Effector CD8-positive, alpha-beta T cell (primary cell): Measurements from ENCODE around the gene STARD3.
"Not testable (repeated sequence)": the region's sequence is repeated elsewhere in the genome, so short reads cannot be mapped to it uniquely, and the experiment has no call there.

Experiments used
- DNase-seq: peaks from one replicate; lab custom pipeline; 2025; lab: John Stamatoyannopoulos, UW
- total RNA-seq, 4 experiments: gene quantifications; one replicate each; lab custom pipeline; 2026; lab: John Stamatoyannopoulos, UW

Gene STARD3
- 80.7 to 120 (median 99.1) reads per million in 4 experiments for total RNA-seq

DNA sequence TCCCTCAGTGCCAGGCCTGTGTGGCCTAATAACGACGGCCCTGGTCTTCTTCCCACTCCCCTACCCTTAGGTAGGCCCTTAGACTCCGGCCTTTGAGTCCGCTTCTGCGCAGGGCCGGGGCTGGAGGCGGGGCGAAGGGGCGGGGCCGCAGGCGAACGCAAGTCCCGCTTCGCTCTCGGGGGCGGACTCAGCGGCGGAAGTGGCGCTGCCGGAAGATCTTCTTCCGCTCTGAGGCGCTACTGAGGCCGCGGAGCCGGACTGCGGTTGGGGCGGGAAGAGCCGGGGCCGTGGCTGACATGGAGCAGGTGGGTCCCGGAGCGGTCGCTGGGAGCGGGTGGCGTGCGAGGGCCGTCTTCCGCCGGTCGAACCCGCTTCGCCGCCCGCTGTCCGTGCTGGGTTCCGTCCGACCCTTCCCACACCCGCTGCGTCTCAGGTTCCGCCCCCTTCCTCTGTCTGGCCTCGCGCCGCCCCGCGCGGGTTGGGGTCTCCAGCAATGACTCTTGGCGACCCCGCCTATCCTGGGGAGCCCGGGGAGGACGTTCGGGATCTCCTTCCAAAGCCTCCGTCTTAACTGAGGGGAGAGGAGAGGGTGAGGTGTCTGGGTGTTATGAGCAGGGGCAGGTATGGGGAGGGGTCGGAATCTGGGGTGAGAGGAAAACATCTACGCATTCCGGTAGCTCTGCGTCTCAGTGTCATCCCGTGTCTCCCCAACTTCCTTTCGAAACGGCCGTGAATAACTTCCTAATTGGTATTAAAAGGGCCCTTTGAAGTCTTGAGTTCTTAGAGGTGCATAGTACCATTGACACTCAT is at the start of gene STARD3:
TSS of gene STARD3 (plus strand) at position 218 of the 810 bp plus-strand sequence. CDS start 16,388 bp downstream, outside the sequence.
- DNase-seq = peak; percentile 77

DNA sequence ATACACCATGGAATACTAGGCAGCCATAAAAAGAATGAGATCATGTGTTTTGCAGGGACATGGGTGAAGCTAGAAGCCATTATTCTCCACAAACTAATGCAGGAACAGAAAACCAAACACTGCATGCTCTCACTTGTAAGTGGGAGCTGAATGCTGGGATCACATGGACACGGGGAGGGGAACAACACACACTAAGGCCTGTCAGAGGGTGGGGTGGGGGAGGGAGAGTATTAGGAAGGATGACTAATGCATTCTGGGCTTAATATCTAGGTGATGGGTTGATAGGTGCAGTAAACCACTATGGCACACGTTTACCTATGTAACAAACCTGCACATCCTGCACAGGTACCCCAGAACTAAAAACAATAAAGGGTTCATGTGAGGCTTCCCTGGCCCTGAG is 46.8 kb upstream of the STARD3 start:
- not testable (repeated sequence) for DNase-seq

DNA sequence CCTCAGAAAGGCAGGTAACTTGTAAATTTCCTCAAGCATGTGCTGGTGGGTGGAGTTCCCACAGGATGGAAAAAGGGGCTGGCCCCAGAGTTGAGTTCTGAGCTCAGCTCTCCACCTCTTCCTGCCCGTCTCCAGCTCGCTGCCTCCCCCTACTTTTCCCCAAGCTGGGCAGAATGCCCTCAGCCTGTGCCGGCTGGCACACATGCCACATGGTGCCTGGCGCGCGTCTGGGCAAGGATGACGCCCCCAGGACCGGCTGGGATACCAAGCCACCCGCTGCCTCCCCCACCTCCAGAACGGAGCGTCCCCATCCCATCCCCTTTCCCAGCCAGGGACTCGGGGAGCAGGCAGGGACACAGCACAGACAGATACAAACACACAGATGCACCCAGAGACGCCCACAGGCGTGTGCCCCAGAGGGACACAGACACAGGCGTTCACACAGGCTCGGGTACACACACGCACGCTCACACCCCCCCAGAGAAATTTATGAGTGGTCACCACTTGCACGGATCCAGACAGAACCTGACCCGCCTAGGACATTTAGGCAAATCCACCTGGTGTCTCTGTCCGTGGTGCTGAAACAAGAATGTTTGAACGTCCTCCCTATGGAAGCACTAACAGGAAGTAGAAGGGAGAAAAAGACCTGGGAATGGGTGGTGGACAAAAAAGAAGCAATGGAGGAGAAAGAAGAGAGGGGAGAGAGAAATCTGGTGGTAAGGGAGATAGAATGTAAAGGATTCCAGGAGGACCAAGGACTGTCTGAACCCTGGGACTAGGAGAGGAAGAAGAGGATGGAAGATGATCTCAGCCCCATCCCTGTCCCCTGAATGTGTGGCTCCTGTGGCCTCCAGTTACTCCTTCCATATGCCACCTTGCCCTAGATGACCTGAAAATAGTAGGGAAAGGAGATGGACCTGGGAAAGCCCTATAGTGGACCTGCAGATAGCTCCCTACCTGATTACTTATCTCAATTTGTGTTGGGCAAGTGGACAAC is 44.7 kb upstream of the STARD3 start:
- no peak for DNase-seq

DNA sequence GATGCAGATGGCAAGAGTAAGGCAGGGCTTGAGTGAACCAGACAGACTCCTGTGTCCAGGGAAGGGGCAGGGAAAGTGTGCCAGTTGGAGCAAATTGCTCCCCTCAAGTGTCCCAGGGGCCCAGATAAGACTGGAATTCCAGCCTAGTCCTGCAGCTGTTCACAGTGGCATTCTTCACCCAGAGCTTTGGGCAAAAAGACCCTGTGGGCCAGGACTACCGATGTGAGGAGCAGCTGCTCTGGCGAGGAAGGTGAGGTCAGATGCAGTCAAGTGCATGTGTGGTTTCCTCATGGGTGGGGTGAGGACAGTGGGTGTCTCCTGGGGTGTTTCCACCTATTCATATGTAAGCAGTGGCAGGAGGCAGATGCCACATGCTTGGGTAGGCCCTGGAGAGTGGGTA is 43.6 kb upstream of the STARD3 start:
- DNase-seq = no peak

DNA sequence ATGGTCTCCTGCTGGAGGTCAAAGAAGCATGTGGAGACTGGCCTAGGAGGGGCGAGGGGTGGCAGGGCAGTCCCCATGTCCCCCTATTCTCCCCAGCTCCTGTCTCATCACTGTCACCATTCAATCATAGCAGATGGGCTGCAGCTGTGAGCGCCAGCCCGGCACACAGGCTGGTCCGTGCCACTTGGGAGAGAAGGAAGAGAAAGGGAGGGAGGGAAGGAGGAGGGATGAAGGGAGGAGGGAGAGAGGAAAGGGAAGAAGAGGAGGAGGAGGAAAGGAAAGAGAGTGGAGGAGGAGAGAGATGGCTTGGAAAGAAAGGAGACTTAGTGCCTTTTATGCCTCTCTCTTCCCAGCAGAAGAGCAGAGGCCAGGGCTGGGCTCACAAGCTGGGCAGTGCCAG is 41.6 kb upstream of the STARD3 start:
- no peak for DNase-seq

DNA sequence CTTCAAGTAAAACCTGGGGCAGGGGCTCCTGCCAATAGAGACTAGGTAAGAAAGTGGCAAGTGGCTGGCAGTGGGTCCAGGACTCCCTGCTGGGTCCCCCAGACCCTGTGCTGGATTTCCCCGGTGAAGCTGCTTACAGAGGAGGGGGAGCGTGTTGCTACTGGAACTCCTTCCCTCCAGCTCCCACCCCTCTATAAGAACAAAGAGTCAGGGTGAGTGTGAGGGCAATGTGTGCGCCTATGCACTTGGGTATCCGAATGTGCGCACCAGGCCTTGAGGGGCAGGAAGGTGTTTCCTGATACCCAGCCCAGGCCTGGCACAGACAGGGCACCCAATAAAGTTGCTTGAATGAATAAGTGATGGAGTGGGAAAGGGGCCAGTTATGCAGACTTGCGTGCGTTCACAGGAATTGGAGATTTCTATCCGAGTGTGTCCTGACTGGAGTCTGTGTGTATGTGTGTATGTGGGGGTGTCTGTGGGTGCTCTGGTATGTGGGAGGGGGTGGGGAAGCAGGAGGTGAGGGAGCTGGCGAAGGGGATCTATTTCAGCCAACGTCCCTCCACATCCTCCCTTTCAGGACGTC is 40.9 kb upstream of the STARD3 start:
- DNase-seq = no peak

DNA sequence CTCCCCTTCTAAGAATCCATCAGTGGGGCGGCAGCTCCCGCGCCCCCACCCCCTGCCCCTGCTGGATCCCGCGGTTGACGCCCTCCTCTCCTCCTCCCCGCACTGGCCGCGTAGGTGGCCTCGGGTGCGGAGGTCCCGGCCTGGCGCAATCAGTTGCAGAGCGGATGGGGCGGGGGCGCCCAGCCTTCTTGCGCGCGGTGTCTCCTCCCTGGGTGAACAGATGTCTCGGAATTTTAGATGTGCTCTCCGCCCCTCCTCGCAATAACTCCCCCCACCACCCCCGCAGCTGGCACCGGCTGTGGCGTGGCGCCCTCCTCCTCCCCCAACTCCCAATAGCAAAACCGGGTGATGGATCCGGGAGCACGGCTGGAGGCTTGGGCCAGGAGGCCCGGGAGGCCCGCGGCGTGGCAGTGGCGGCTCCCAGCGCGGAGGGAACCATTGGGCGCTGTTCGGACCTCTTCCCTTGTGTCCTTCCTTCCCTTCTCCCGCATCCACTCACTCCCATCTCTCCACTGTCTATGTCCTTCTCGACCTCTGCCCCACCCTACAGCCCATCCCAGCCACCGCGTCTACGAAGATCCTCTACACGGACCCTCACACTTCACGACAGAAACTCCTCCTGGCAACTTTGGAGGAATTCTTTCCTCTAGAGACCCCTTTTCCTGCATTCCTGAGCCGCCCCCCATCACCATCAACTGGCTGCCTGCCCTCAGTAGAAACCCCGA is 40.2 kb upstream of the STARD3 start:
- no peak for DNase-seq

DNA sequence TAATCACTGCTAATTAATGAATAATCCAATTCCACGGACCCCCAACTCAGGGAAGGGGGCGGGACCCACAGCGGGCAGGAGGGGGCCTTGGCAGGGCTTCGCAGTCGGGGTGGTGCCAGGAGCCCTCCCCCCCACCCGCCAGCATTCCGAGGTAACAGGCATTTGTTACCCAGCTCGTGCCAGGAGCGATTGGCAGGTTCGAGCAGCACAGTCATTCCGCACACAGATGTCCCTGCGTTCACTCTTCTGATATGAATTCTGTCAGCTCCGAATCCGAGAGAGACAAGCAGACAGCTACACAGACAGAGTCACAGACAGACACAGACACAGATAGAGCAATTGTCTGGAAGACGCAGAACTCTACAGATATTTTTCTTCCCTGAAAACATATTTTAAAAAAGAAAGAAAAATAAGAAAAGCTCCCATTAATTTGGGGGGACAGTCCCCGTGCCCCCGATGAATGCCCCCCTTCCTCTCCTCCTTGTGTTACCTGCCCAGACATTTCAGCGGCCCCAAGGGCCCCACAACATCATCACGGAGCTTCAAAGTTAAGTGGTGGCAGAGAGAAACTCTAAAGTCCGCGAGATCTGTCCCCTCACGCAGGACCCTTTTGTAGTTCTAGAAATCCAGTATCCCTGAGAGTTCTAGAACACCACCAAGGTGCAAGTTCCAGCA is 39.4 kb upstream of the STARD3 start:
- no peak for DNase-seq

DNA sequence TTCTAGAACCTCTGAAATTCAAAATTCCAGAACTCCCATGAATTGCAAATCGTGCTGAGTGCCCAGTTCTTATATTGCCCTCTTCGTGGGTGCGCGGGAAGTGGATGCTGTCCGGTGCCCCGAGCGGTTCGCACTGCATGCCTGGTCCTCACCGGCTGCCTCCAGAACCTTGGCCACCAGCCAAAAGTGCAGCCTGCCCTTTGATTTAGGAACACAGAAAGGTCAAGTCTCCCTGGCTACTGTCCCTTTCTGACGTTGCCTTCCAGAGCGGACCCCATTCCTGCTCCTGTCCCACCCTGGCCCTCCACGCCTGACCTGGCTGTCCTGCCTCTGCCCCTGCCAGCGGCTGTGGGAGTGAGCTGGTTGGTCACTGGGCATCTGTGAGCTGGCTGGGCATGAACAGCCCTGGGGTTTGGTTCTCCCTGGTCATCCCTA is 38.9 kb upstream of the STARD3 start:
- no peak for DNase-seq

DNA sequence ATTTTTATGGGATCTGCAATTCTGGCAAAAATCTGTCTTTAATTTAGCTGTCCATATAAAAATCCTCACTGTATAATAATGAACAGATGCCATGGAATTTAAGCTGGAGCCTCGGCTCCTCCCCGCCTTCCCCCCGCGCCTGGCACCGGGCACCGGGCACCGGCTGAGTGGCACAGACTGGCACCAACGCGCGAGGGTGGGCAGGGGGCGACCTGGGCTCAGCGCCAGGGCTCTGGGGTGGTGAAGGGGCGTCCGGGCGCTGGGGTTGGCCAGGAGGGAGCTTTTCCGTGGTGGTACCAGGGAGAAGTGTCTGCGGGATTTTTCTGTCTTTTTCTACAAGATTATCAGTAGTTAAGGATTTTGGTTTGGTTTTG is 38.3 kb upstream of the STARD3 start:
- no peak for DNase-seq

DNA sequence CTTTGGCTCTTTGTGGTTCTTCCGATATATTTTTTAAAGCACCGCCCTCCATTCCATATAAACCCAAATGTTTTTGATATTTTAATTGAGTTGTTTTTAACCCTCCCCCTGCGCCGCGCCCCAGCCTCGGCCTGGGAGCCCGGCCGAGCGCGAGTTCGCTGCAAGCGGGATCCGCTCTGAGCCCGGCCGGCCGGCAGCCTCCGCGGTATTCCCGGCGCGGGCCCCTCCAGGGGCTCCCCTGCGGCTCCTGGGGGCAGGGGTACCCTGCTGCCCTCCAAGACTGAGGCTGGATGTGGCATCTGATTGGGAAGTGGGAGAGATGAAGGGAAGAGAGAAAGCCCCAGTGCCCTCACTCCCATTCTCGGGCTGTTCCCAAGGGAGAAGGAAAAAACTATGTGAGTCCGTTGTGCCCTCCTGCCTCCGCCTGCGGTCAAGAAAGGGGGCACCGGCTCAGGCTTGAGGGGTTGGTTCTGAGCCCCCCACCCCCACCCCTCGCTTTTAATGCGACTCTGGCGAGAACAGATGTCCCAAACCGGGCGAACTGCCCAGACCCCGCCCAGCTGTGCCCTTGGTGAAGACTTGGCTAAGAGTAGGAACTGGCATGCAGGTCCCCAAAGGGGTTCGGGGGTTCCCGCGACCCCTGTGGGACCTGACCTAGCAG is 37.8 kb upstream of the STARD3 start:
- no peak for DNase-seq

DNA sequence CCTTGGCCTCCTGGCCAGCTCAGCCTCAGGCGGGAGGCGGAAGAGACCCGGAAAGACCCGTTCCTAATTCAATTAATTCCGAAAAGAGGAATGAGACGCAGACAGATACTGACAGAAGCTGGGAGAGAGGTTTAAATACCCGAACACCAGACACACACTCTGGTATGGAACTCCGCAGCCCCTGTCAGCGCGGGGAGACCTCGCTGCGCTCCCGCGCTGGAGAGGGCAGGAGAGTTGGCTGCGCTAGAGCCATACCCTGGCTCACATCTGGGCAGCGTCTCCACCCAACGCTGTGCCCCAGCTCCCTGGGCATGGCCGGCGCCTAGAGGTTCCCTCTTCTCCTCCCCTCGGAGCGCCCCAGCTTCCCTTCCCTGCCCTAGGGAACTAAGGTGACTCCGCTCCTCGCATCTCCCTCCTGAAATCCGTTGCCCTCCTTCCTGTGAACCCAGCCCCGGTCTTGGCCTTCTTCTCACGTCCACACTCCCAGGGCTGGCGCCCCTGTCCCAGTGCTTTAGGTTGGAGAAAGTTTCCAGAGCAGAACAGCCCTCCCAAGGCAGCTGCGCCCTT is 37.2 kb upstream of the STARD3 start:
- no peak for DNase-seq

DNA sequence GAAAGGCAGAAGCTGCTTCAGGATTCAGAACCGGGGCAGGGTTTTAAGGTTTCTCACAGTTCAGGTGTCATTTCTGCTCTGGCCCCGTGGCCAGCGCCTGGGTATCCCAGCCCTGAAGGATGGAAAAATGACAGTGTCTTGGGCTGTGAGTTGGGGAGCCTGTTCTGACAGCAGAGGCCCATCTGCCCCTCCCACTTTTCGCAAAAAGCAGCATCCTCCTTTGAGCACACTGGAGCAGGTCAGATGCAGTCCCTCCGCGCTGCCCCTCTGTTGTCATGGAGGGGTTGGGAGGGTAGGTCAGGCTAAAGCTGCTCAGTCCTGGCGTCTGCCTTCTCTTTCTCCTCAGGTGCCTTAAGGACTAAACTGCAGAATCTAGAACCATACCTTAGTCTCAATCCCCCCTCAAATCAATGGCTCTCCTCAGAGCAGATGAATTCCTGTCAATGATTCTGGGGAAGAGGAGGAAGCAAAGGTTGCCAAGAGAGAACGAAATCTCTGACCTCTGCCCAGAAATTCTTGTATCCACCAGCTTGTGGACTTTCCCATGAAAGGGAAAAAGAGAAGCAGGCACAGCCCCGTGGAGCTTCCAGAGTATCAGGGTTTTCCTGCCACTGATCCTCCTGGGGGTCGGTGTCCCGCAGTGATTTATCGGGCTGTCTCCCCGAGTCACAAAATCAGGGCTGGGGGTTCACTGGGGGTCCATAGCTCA is 36.5 kb upstream of the STARD3 start:
- DNase-seq = no peak

DNA sequence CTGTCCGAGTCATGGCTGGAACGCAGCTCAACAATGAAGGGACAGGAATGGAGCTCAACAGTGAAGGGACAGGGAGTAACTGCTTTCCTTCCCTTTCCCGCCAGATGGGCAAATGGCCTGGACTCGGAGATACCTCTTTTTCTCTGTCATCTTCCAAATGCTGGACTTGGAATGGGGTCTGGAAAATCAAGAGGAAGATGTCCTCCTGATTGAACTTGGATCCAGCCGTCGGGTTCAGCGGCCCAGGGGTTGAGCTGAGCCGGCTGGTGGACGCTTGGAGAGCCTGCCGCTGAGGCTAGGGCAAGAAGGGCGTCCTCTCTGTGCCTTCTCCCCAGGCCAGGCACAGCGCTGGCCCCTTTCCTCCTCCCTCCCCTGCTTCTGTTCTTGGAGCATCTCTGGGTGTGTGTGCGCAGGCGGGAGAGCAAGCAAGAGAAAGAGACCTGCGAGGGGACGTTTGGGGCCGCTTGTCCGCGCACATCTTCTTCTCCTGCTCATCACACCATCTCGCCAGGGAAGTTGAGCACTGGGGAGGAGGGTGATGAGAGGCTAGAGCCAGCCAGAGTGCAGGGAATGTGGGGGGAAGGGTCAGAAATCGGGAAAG is 35.8 kb upstream of the STARD3 start:
- no peak for DNase-seq

DNA sequence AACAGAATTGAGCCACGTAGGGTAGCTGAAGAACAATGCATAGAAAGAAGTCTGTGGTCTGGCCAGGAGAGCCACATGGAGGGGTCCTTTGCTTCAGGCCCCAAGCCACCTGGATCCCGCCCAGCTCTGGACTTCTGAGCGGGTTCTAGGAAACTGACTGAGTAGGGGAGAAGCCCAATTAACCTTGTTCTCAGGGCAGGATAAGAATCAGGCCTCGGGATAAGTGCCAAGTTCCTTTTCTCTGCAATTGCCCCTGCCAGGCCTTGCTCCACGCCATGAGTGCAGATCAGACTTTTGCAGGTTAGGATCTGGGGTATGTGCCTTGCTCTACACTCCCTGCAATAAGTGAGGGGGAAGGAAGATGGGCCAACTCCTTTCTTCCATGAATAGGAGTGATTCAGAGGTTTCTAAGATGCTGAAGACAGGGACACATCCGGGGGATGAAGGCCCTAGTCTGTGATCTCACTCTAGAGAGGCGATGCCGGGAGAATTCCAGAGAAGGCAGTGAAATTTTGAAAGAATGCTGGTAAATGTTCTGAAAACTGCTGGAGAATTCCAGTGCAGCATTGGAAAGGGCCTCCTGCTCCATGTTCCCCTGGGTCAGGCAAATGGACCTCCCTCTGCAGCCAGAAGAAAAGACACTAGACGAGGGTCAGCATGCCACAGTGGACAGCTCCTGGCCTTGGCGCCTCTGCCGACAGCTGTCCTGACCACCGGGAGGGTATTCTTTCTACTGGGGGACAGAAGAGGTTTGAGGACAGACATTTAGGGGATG is 35.0 kb upstream of the STARD3 start:
- no peak for DNase-seq

DNA sequence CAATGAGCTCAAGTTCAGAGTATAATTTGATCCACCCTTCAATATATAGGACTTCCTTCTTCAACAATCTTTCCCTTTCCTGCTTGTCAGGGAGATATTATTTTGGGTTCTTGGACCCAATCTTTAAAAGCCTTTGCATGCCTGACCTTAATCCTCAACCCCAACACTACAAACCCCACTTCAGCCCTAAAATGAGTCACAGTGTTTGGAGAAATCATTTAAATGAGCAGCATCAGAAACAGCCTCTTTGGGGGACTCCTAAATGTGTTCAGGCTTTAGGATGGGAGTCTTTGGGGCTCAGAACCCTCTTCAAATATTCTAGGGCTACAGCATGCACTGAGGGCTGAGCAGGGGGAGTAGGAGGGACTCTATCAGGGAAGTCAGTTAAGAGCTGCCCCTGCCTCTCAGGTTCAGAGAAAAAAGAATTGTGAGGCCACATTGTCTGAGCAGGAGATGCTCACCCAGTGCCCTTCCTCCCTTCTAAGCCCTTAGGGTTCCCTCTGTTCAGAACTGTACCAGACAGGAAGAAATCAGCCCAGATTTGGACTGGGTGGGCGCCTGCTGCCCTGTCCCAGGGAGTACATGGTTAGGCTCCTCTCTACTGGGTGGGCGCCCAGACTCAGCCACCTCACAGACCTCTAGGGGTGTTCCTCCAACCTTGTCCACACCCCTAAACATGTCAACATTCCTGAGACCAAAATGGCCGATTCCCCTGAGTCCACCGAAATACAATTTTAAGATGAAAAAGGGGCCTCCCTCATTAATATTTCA is 34.2 kb upstream of the STARD3 start:
- no peak for DNase-seq

DNA sequence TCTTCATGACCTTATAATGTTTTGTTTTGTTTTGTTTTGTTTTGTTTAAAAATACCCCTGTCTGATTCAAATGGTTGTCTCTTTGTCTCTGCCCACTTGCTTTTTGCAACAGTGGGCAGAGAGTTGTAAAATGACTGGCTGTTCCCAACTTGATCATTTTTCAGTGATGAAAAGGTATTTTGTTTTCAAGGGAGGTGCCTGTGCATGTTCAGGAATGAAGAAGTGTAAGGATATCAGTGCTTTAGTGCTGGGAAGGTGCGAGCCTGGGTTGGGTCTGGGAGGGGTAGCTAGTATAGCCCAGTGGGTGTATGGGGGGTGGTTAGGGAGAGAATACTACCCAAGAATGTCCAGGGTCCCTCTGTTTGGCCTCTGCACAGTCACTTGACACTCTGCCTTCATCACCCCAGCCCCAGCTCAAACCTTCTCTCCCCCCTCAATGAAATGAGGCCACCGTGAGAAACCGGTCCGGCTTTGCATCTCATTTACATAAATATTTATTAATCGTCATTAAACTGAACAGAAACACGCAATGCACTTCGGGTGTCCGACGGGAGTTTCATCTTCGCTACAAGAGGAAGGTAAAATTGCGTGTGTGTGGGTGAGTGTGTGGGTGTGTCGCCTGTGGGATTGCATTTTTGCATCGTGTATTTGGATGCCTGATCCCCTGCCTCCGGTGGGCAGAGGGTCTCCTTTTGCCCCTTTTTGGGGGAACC is 33.5 kb upstream of the STARD3 start:
- no peak for DNase-seq
